Stomach smooth muscle (tissue), 2 donors: ENCODE measurements around the gene CRACR2B.

ENCODE experiments used
- H3K27ac ChIP-seq: one replicate; pipeline ENCODE4 v1.7.0; 2013; ENCODE audit warnings: mild to moderate bottlenecking, low read length, inconsistent platforms
- H3K27me3 ChIP-seq, 2 donors: one replicate each; pipeline ENCODE4 v1.7.0; 2013; ENCODE audit warnings: low read length in 2 of 2; ENCODE audit not compliant: insufficient read depth in 2 of 2, control insufficient read depth in 1 of 2
- H3K36me3 ChIP-seq, 2 donors: one replicate each; pipeline ENCODE4 v1.7.0; 2013; ENCODE audit warnings: low read length in 2 of 2; ENCODE audit not compliant: control insufficient read depth in 2 of 2, insufficient read depth in 2 of 2
- H3K4me1 ChIP-seq: one replicate; pipeline ENCODE4 v1.7.0; 2013; ENCODE audit warnings: low read length; ENCODE audit not compliant: control insufficient read depth, insufficient read depth
- H3K4me3 ChIP-seq, 2 donors: one replicate each; pipeline ENCODE4 v1.7.0; 2013; ENCODE audit warnings: low read length in 2 of 2
- H3K9ac ChIP-seq, 2 donors: one replicate each; pipeline ENCODE4 v1.7.0; 2013; ENCODE audit warnings: low read length in 2 of 2, mild to moderate bottlenecking in 1 of 2
- H3K9me3 ChIP-seq, 2 donors: one replicate each; pipeline ENCODE4 v1.7.0; 2013; ENCODE audit warnings: low read length in 2 of 2; ENCODE audit not compliant: control insufficient read depth in 2 of 2
- donor health status: healthy.
- donor health status: Pancreatic carcinoma.

The CRACR2B gene

DNA sequence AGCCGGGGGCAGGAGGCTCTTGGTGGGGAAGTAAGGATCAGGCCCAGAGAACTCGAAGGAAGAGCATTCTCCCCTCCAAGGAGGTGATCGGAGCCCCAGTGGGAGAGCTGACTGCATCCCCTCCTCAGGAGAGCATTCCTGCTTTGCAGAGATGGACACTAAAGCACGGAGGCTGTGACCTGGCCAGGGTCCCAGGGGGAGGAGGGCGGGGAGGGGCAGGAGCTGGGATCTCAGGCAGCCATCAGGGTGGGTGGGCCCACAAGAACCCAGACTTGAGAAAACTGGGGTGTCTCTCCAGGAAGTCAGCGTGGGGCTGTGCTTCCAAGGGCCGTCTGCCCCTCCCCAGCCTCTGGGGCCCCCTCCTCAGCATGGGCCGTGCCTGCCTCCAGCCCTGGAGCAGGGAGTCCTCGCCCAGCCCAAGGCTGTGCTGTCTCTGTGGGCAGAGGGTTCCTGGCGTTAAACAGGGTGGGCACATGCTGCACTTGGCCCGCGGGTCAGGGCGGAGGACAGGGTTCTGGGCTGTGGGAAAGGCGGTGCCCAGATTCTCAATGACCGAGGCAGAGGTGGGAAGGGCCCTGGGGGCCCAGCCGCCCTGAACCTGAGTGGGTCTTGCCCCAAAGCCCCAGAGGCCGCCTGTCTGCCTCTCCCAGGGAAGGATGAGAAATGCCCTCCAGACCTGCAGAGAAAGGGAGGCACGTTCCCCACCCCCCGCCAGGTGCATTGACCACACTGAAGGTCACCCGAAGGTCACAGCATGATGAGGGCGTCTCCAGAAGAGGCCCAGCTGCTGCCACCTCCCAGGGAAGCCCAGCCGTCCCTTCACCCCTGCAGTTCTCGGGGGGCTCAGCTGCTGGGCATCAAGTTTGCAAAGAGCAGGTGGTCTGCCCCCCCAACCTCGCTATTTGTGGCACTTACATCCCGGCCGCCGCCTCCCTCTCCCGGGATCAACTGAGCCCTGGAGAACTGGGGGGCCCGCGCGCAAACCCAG is 38.5 kb upstream of the CRACR2B start:
- no peak overlapping the region for H3K9ac ChIP-seq

DNA sequence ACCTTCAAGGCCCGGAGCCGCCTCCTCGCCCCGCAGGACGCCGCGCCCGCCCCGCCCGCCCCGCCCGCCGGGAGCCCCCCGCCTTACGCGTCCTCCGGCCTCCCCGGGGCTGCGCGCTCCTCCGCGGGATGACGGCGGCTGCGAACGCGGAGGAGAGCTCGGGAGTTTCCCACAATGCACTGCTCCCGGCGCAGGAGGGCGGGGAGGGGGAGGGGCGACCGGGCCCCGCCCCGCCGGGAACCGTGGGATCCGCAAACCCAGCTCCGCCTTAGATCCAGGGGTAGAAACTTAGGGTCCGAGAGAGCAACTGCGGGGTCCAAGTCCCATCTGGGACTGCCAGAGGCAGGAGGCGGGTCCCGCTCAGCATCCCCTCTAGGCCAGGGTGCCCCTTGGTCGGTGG is 37.8 kb upstream of the CRACR2B start, which contains the start of gene CEND1:
Gene CEND1, minus strand, starts transcription at position 148 of the 400 bp plus-strand sequence. CDS start 1,514 bp downstream, outside the sequence.
- Histone ChIP-seq H3K27ac (no peak within 1 kb of the TSS), H3K9ac (no peak within 1 kb of the TSS), H3K4me1 (peaks cover 7% of the 10 kb centered on the region), H3K27me3 (peaks cover 15 to 18% of the 10 kb centered on the region in 2 donors), H3K4me3 (no peak within 1 kb of the TSS), H3K36me3 (no peaks in the 10 kb centered on the region), H3K9me3 (no peaks in the 10 kb centered on the region)

More for the DNA sequence above, 38.5 kb upstream of the CRACR2B start:
- H3K4me1 ChIP-seq: peaks cover 3% of the 10 kb centered on the region
- H3K9me3 ChIP-seq: no peaks in the 10 kb centered on the region
- H3K27ac ChIP-seq: no peak overlapping the region
- no peaks in the 10 kb centered on the region for H3K36me3 ChIP-seq
- no peak overlapping the region for H3K4me3 ChIP-seq
- peaks cover 15 to 18% of the 10 kb centered on the region in 2 donors for H3K27me3 ChIP-seq

DNA sequence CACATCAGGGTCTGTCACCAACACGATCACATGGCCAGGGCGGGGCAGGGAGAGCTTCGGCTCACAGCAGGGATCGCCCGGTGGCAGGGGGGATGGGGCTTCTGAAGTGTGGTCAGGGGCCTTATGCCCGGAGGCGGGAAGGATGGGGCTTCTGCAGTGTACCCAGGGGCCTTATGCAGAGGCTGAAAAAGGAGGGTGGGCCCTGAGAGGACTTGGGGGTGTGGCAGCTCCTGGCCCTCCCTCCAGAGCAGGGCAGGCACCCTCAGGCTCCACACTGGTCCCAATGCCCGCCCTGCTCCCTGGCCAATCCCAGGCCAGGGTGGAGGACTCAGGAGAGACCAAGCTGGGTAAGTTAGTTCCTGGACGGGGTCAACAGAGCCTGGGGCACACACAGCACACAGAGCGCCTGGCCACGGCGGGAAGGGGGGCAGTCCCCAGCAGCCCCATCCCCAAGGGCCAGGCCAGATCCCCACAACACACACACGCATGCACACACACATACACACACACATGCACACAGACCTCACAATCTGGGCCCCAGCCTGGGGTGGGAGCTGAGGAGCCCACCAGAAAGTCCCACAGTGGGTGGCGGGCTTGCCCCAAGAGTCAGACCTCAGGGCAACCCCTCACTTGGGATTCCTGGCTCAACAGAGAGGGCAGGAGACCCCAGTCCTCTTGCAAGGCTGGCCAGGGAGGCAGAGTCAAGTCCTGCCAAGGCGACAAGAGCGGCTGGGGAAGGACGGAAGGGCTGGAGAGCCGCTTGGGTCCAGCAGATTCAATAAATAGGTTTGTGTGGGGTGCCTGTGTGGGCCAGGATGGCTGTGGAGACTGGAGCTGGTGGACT is 36.8 kb upstream of the CRACR2B start:
- Histone ChIP-seq H3K4me3 (no peak overlapping the region), H3K27ac (no peak overlapping the region), H3K9ac (no peak overlapping the region), H3K36me3 (no peaks in the 10 kb centered on the region), H3K27me3 (peaks cover 15 to 18% of the 10 kb centered on the region in 2 donors), H3K9me3 (no peaks in the 10 kb centered on the region), H3K4me1 (peaks cover 17% of the 10 kb centered on the region)

DNA sequence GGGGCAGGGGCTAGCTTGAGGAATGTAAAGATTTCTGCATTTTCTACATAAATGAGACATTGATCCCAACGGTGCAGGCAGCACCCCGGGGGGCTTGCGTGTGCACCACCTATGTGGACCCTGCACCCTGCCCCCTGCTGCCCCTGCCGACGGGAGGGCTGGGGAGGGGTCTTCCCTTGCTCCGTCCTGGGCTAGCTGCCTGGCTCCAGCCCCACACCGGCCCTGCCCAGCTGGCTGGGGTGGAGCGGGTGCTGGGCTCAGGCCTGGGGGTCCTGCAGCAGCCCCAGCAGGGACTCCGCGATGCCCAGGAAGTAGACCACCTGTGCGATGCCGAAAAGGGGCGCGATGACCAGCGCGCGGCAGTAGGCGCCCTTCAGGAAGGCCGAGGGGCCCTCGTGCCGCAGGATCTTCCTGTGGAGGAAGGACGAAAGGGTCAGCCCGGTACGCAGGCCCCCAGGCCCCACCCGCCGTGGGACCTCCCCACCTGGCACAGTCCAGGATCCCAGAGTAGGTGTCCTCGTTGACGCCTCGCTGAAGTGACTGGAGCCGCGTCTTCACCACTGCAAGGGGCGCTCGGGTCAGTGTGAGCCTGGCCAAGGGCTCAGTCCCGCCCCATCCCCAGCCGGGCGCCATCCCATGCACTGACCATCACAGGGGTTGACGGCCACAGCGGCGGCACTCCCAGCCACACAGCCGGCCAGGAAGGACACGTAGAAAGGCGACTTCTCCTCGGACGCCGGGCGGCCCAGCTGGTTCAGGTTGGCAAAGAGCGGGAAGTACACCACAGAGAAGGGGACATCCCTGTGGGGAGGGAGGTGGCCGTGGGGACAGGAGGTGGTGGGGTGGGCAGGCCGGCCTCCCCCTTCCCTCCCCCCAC is 35.8 kb upstream of the CRACR2B start:
- H3K4me3 ChIP-seq: no peak overlapping the region
- H3K36me3 ChIP-seq: no peaks in the 10 kb centered on the region
- H3K9ac ChIP-seq: no peak overlapping the region
- peaks cover 25% of the 10 kb centered on the region for H3K4me1 ChIP-seq
- H3K27ac ChIP-seq: no peak overlapping the region
- H3K27me3 ChIP-seq: peaks cover 15 to 18% of the 10 kb centered on the region in 2 donors
- no peaks in the 10 kb centered on the region for H3K9me3 ChIP-seq

DNA sequence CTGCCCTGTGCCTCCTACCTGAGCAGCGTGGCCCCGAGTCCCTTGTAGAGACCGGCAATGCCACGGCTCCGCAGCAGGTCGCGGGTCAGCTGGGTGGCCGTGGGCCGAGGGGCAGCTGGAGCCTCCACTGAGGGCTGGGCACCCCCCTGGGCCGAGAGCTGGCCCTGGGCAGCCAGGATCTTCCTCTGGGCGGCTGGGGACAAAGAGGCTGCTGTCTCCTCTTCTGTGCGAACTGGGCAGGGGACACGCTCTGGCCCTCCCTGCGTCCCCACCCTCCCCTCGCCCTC is 35.2 kb upstream of the CRACR2B start:
- no peaks in the 10 kb centered on the region for H3K36me3 ChIP-seq
- no peaks in the 10 kb centered on the region for H3K9me3 ChIP-seq
- peaks cover 15 to 18% of the 10 kb centered on the region in 2 donors for H3K27me3 ChIP-seq
- no peak overlapping the region for H3K27ac ChIP-seq
- H3K4me1 ChIP-seq: peaks cover 30% of the 10 kb centered on the region
- no peak overlapping the region for H3K4me3 ChIP-seq
- no peak overlapping the region for H3K9ac ChIP-seq

DNA sequence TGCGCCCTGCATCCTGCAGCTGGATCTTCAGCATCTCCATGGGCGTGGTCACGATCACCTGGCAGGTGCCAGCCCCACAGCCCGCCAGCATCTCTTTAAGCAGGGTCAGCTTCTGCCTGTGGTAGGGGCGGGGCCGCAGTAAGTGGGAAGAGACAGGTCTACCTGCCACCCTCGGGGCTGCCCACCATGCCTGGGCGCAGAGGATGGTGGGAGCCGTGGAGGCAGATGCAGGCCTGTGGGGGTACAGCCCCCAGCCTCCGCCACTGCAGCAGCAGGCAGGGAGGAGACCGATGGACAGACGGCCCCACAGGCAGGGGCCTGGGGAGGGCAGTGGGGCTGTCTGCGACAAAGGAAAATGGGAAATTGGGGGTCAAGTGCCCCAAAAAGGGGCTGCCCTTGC is 34.8 kb upstream of the CRACR2B start:
- Histone ChIP-seq H3K27me3 (peaks cover 15 to 18% of the 10 kb centered on the region in 2 donors), H3K27ac (no peak overlapping the region), H3K4me1 (peaks cover 33% of the 10 kb centered on the region)

DNA sequence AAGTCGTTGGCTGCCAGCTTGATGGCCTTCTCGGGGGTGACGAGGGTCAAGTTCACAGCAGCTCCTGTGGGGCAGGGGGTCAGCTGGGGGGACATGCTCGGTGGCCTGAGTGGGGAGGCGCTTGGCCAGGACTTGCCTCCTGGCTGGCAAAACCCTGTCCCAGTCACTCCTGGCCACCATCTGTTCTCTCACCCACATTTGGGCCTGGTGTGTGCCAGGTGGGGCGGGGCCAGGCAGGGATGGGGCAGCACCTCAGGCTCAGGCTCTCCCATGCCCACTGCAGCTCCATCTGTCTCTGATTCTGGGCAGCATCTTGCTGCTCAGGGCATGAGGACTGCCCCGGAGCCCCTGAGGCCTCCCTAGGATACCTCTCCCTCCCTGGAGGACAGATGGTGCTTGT is 34.2 kb upstream of the CRACR2B start:
- H3K4me3 ChIP-seq: no peak overlapping the region

More for the DNA sequence above, 34.8 kb upstream of the CRACR2B start:
- Histone ChIP-seq H3K9me3 (no peaks in the 10 kb centered on the region), H3K4me3 (no peak overlapping the region), H3K36me3 (no peaks in the 10 kb centered on the region), H3K9ac (no peak overlapping the region)

DNA sequence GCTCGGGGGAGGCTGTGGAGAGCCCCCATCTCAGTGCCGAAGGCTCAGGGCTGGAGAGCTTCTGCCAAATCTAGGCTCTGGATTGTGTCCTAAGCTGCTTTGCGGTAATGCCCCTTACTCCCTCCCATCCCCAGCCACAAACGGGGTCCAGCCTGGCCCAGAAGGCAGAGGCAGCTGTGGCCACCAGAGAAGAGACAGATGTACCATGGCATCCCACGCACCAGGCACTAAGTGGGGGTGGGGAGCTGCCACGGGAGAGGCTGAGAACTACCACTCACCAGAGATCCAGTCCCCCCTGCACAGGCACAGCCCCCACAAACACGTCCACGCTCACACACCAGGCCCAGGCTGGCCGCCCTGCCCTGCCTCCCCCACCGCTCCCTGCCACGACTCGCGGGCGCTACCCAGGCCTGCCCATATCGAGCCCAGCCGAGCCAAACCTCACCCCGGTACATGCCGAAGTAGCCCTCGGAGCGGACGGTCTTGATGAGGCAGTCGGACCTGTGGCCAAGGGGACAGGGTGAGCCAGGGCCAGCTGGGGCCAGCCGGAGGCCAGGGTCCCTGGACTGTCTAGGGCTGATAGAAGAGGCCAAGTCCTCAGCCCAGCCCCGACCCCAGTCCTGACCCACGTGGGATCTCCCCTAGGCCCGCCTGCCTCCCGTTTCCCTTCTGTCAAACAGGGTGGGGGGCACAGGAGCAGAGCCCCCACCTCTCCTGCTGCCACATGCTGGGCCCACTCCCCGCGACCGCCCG is 33.5 kb upstream of the CRACR2B start:
- no peak overlapping the region for H3K27ac ChIP-seq

More for the DNA sequence above, 34.2 kb upstream of the CRACR2B start:
- H3K9ac ChIP-seq: no peak overlapping the region
- H3K36me3 ChIP-seq: no peaks in the 10 kb centered on the region
- H3K4me1 ChIP-seq: peaks cover 37% of the 10 kb centered on the region
- H3K27ac ChIP-seq: no peak overlapping the region
- H3K9me3 ChIP-seq: no peaks in the 10 kb centered on the region
- H3K27me3 ChIP-seq: peaks cover 15 to 18% of the 10 kb centered on the region in 2 donors

DNA sequence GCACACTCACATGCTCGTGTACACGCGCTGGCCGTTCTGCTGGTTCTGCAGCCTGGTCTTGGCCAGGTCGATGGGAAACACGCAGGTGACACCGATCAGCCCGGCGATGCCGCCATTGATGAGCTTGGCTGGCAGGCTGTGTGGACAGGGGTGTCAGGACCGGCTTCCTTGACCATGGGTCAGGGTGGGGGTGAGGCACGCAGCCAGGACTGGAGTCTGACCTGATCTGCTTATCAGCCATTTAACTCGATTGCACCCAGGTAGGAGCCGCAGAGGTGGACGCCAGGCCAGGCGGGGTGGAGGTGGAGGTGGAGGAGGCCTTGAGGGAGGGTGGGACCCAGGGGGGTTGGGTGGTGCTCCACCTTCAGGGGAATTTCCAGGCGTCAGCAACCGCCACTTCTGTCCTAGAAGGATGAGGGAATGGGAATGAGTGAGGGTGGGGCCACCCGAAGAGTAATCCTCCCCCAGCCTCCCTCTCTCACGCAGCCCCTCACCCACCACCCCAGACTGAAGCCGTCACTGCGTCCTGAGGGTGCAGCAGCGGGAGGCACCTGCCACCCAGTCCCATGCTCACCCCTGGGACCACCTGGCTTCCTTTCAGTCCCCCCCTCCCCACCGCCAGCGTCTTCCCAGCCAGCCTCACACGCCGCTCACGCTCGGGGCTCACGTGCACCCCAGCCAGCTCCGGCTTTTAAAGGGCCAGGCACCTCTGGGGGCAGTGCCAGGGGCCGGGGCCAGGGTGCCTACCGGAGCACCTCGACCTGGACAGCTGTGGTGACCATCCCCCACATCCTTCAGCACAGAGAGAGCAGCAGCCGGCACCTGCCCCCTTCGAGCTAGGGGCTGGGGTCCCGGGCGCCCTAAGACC is 32.7 kb upstream of the CRACR2B start:
- H3K4me1 ChIP-seq: peaks cover 33% of the 10 kb centered on the region
- peaks cover 6 to 7% of the 10 kb centered on the region in 2 donors for H3K27me3 ChIP-seq
- H3K9ac ChIP-seq: peak overlapping the region in 1 of 2 donors; percentile 79
- H3K27ac ChIP-seq: no peak overlapping the region
- peak overlapping the region; percentile 81 to 85 for H3K4me3 ChIP-seq
- H3K9me3 ChIP-seq: no peaks in the 10 kb centered on the region
- H3K36me3 ChIP-seq: no peaks in the 10 kb centered on the region

More for the DNA sequence above, 33.5 kb upstream of the CRACR2B start:
- H3K9ac ChIP-seq: no peak overlapping the region
- no peak overlapping the region for H3K4me3 ChIP-seq
- H3K4me1 ChIP-seq: peaks cover 37% of the 10 kb centered on the region
- H3K36me3 ChIP-seq: no peaks in the 10 kb centered on the region
- H3K9me3 ChIP-seq: no peaks in the 10 kb centered on the region
- peaks cover 11 to 13% of the 10 kb centered on the region in 2 donors for H3K27me3 ChIP-seq
